ENCODE data around the gene TREML1. TPM values are rescaled to one million over a fixed set of nuclear protein-coding genes. Genes with fewer than 3 reads are reported as not detected.

The TREML1 gene
- total and polyA plus RNA-seq, 2 experiments from 2014 or later, result not detected

DNA sequence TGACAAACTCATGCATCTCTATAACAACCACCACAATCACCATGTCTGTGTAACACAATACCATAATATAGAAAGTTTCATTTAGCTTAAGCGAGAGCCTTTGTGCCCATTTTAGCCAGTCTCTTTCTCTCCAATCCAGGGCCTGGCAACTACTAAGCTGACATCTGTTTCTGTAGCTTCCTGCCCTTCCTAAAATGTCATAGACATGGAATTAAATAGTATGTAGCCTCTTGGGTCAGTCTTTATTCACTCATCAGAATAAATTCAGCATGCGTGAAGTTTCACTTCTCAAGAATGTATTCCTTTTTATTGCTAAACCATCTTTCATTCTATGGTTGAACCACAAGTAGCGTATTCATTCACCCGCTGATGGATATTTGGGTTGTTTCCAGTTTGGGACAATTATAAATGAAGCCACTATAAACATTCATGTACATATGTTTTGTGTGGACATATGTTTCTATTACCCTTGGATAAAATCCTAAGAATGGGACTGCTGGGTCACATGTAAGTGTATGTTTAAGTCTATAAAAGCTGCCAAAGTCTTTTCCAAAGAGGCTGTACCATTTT is 10.5 kb upstream of the TREML1 start:
- no peaks in the 10 kb centered on the region; the same call in 2 of the 3 replicates for H3K4me1 Mint-ChIP-seq
- Histone ChIP-seq H4K20me1 (replicated peaks; ENCODE audit: insufficient read depth) (no peaks in the 10 kb centered on the region), H3K79me2 (replicated peaks; ENCODE audit: insufficient read depth) (no peaks in the 10 kb centered on the region), H3K27me3 (ENCODE audit: insufficient read depth) (no peaks in the 10 kb centered on the region), H2AFZ (no peak overlapping the region), H3K27ac (ENCODE audit: low read depth) (no peak overlapping the region), H3K4me3 (no peak overlapping the region), H3F3A (replicated peaks; ENCODE audit: low read depth) (no peaks in the 10 kb centered on the region), H3K9me2 (ENCODE audit: insufficient read depth) (0 out of 2 replicates have a peak, but pooled peaks cover 2% of the 10 kb centered on the region), H3K4me1 (ENCODE audit: insufficient read depth) (no peaks in the 10 kb centered on the region), H3K4me2 (no peak overlapping the region), H3K36me3 (ENCODE audit: insufficient read depth) (no peaks in the 10 kb centered on the region)
- H3K27me3 Mint-ChIP-seq (ENCODE audit: insufficient read depth, low read depth, poor library complexity), result peaks cover 7% of the 10 kb centered on the region
- H3K9me3 Mint-ChIP-seq, result no peaks in the 10 kb centered on the region
- DNase-seq (ENCODE audit: low spot score), result no peak
- TF ChIP-seq JUNB (IDR thresholded peaks at IDR 0.05; ENCODE audit: unreplicated experiment) (no peak), POLR2AphosphoS5 (IDR thresholded peaks at IDR 0.05; ENCODE audit: low read depth) (no peak), ZNF114 (CRISPR knock-in tag; IDR thresholded peaks at IDR 0.05) (no peak), ZNF331 (CRISPR knock-in tag; IDR thresholded peaks at IDR 0.05; ENCODE audit: low read depth) (no peak), NANOG (IDR thresholded peaks at IDR 0.05; ENCODE audit: borderline replicate concordance) (no peak), EZH2phosphoT487 (IDR thresholded peaks at IDR 0.05; ENCODE audit: unreplicated experiment) (no peak), CREB1 (CRISPR knock-in tag; IDR thresholded peaks at IDR 0.05; ENCODE audit: low read depth) (no peak)
- TF ChIP-seq, protein P1, sequence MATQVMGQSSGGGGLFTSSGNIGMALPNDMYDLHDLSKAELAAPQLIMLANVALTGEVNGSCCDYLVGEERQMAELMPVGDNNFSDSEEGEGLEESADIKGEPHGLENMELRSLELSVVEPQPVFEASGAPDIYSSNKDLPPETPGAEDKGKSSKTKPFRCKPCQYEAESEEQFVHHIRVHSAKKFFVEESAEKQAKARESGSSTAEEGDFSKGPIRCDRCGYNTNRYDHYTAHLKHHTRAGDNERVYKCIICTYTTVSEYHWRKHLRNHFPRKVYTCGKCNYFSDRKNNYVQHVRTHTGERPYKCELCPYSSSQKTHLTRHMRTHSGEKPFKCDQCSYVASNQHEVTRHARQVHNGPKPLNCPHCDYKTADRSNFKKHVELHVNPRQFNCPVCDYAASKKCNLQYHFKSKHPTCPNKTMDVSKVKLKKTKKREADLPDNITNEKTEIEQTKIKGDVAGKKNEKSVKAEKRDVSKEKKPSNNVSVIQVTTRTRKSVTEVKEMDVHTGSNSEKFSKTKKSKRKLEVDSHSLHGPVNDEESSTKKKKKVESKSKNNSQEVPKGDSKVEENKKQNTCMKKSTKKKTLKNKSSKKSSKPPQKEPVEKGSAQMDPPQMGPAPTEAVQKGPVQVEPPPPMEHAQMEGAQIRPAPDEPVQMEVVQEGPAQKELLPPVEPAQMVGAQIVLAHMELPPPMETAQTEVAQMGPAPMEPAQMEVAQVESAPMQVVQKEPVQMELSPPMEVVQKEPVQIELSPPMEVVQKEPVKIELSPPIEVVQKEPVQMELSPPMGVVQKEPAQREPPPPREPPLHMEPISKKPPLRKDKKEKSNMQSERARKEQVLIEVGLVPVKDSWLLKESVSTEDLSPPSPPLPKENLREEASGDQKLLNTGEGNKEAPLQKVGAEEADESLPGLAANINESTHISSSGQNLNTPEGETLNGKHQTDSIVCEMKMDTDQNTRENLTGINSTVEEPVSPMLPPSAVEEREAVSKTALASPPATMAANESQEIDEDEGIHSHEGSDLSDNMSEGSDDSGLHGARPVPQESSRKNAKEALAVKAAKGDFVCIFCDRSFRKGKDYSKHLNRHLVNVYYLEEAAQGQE (IDR thresholded peaks at IDR 0.05; ENCODE audit: unreplicated experiment), result no peak
- TF ChIP-seq, protein P2, sequence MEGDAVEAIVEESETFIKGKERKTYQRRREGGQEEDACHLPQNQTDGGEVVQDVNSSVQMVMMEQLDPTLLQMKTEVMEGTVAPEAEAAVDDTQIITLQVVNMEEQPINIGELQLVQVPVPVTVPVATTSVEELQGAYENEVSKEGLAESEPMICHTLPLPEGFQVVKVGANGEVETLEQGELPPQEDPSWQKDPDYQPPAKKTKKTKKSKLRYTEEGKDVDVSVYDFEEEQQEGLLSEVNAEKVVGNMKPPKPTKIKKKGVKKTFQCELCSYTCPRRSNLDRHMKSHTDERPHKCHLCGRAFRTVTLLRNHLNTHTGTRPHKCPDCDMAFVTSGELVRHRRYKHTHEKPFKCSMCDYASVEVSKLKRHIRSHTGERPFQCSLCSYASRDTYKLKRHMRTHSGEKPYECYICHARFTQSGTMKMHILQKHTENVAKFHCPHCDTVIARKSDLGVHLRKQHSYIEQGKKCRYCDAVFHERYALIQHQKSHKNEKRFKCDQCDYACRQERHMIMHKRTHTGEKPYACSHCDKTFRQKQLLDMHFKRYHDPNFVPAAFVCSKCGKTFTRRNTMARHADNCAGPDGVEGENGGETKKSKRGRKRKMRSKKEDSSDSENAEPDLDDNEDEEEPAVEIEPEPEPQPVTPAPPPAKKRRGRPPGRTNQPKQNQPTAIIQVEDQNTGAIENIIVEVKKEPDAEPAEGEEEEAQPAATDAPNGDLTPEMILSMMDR (conservative IDR thresholded peaks at IDR 0.05; ENCODE audit: low read depth in 2 of 2), result no peak
- TF ChIP-seq, protein P3, sequence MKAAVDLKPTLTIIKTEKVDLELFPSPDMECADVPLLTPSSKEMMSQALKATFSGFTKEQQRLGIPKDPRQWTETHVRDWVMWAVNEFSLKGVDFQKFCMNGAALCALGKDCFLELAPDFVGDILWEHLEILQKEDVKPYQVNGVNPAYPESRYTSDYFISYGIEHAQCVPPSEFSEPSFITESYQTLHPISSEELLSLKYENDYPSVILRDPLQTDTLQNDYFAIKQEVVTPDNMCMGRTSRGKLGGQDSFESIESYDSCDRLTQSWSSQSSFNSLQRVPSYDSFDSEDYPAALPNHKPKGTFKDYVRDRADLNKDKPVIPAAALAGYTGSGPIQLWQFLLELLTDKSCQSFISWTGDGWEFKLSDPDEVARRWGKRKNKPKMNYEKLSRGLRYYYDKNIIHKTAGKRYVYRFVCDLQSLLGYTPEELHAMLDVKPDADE (IDR thresholded peaks at IDR 0.05), result no peak
- TF ChIP-seq, protein P4, sequence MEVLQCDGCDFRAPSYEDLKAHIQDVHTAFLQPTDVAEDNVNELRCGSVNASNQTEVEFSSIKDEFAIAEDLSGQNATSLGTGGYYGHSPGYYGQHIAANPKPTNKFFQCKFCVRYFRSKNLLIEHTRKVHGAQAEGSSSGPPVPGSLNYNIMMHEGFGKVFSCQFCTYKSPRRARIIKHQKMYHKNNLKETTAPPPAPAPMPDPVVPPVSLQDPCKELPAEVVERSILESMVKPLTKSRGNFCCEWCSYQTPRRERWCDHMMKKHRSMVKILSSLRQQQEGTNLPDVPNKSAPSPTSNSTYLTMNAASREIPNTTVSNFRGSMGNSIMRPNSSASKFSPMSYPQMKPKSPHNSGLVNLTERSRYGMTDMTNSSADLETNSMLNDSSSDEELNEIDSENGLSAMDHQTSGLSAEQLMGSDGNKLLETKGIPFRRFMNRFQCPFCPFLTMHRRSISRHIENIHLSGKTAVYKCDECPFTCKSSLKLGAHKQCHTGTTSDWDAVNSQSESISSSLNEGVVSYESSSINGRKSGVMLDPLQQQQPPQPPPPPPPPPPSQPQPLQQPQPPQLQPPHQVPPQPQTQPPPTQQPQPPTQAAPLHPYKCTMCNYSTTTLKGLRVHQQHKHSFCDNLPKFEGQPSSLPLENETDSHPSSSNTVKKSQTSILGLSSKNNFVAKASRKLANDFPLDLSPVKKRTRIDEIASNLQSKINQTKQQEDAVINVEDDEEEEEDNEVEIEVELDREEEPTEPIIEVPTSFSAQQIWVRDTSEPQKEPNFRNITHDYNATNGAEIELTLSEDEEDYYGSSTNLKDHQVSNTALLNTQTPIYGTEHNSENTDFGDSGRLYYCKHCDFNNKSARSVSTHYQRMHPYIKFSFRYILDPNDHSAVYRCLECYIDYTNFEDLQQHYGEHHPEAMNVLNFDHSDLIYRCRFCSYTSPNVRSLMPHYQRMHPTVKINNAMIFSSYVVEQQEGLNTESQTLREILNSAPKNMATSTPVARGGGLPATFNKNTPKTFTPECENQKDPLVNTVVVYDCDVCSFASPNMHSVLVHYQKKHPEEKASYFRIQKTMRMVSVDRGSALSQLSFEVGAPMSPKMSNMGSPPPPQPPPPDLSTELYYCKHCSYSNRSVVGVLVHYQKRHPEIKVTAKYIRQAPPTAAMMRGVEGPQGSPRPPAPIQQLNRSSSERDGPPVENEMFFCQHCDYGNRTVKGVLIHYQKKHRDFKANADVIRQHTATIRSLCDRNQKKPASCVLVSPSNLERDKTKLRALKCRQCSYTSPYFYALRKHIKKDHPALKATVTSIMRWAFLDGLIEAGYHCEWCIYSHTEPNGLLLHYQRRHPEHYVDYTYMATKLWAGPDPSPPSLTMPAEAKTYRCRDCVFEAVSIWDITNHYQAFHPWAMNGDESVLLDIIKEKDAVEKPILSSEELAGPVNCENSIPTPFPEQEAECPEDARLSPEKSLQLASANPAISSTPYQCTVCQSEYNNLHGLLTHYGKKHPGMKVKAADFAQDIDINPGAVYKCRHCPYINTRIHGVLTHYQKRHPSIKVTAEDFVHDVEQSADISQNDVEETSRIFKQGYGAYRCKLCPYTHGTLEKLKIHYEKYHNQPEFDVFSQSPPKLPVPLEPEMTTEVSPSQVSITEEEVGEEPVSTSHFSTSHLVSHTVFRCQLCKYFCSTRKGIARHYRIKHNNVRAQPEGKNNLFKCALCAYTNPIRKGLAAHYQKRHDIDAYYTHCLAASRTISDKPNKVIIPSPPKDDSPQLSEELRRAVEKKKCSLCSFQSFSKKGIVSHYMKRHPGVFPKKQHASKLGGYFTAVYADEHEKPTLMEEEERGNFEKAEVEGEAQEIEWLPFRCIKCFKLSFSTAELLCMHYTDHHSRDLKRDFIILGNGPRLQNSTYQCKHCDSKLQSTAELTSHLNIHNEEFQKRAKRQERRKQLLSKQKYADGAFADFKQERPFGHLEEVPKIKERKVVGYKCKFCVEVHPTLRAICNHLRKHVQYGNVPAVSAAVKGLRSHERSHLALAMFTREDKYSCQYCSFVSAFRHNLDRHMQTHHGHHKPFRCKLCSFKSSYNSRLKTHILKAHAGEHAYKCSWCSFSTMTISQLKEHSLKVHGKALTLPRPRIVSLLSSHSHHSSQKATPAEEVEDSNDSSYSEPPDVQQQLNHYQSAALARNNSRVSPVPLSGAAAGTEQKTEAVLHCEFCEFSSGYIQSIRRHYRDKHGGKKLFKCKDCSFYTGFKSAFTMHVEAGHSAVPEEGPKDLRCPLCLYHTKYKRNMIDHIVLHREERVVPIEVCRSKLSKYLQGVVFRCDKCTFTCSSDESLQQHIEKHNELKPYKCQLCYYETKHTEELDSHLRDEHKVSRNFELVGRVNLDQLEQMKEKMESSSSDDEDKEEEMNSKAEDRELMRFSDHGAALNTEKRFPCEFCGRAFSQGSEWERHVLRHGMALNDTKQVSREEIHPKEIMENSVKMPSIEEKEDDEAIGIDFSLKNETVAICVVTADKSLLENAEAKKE (CRISPR knock-in tag; IDR thresholded peaks at IDR 0.05), result no peak
- no peak overlapping the region for H3K27ac Mint-ChIP-seq
- H3K4me3 Mint-ChIP-seq, result no peak overlapping the region
- ATAC-seq, result no peak
- H3K36me3 Mint-ChIP-seq (ENCODE audit: low read depth), result no peaks in the 10 kb centered on the region

Measured in GM23338 (cell line).